T-helper 2 cell treated with Interferon-gamma antibody and Interleukin-4, amounts not matched to agents 5 μg/mL and 100 μg/mL, for 36 hours (primary cell): ENCODE data around the gene BAIAP2.

Experiments
- DNase-seq: peaks from one replicate; pipeline ENCODE4 v3.0.0; 2021; ENCODE audit warnings: low spot score
- H3K27ac Mint-ChIP-seq: one replicate; pipeline ENCODE4 v1.8.0; 2021; ENCODE audit warnings: mild to moderate bottlenecking, mixed read lengths
- H3K27me3 Mint-ChIP-seq: one replicate; pipeline ENCODE4 v1.8.0; 2021; ENCODE audit warnings: low read depth, mixed read lengths
- H3K36me3 Mint-ChIP-seq: one replicate; pipeline ENCODE4 v1.8.0; 2021; ENCODE audit warnings: low read depth, mixed read lengths
- H3K4me1 Mint-ChIP-seq: one replicate; pipeline ENCODE4 v1.8.0; 2021; ENCODE audit warnings: low read depth, mixed read lengths
- H3K4me3 Mint-ChIP-seq: one replicate; pipeline ENCODE4 v1.8.0; 2022; ENCODE audit warnings: mild to moderate bottlenecking, moderate library complexity, mixed read lengths
- H3K9me3 Mint-ChIP-seq: one replicate; pipeline ENCODE4 v1.8.0; 2021; ENCODE audit warnings: mixed read lengths

The BAIAP2 gene

DNA sequence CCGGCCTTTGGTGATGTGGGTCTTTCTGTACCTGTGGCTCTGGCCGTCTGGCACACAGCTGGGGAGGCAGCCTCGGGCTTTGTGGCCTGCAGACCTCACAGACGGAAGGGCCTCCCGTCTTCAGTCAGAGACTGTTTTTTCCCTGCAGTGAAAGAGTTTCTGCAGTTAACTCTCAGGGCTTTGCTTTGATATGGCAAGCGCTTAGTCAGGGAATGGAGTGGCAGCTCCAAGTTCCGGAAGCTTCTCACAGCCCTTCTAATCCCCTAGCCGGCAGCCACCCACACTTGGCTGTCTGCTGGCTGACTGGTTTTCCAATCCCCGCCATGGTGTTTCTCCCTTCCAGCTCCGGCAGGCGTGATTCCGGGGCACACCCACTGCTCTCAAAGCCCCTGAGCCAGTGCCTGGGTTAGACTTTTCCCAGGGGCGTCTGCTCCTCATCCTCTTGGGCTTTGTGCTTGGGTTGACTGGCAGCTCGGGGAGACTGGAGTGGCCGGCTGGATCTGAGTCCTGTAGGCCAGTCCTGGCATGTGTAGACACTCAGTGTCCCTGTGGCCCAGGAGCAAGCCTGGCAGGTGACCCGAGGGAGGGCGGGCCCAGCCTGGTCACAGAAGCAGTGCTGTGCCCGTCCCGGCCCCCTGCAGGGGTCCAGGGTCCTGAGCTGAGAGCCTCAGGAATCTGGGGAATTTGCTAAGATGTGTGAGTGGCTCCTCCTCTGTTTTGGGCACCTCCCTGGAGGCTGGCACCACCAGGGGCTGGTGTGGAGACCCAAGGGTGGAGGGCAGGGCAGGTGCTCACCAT lies 29.9 kb downstream of the BAIAP2 start:
- H3K4me3 Mint-ChIP-seq: no peak overlapping the region
- no peak for DNase-seq
- H3K27me3 Mint-ChIP-seq: no peaks in the 10 kb centered on the region
- H3K27ac Mint-ChIP-seq: no peak overlapping the region
- no peaks in the 10 kb centered on the region for H3K9me3 Mint-ChIP-seq
- H3K4me1 Mint-ChIP-seq: no peaks in the 10 kb centered on the region
- no peaks in the 10 kb centered on the region for H3K36me3 Mint-ChIP-seq

DNA sequence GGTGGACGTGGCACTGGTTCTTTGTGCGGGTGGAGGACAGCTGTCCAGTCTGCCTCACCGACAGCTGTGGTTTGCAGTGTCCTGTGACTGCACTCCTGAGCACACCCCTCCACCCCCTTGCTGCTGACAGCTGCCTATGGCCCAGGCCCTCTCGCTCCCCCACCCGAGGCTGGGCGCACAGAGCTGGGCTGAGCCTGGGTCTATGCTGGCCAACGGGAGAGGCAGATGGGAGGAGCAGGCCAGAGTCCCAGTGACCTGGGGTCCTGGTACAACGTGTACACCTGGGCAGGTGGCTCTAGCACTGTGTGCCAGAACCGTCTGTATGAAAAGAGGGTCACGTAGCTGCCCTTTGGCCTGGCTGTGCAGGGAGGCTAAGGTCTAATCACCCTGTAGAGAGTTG lies 30.5 kb downstream of the BAIAP2 start:
- Mint-ChIP-seq H3K4me1 (no peaks in the 10 kb centered on the region), H3K36me3 (no peaks in the 10 kb centered on the region)

DNA sequence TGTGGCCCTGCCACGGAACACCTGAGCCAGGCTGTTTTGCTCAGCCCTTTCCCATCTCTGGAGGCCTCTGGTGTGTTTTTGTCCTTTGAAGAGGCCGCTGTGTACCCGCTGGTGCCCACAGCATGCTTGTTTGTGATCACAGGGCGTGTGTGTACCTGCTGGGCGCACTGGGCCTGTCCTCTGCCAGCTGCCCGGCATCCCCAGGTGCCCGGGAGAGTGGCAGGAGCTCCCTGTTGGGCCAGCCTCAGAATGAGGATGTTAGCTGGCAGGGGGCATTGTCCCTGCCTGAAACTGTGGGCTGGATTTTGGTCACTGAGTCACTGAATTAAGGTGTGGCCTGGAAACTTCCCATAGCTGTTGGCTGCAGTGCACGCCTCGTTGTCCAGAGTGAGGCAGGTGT lies 31.1 kb downstream of the BAIAP2 start:
- no peaks in the 10 kb centered on the region for H3K4me1 Mint-ChIP-seq

More for the DNA sequence above, 30.5 kb downstream of the BAIAP2 start:
- Mint-ChIP-seq H3K27ac (no peak overlapping the region), H3K9me3 (no peaks in the 10 kb centered on the region), H3K27me3 (no peaks in the 10 kb centered on the region), H3K4me3 (no peak overlapping the region)
- DNase-seq: no peak

DNA sequence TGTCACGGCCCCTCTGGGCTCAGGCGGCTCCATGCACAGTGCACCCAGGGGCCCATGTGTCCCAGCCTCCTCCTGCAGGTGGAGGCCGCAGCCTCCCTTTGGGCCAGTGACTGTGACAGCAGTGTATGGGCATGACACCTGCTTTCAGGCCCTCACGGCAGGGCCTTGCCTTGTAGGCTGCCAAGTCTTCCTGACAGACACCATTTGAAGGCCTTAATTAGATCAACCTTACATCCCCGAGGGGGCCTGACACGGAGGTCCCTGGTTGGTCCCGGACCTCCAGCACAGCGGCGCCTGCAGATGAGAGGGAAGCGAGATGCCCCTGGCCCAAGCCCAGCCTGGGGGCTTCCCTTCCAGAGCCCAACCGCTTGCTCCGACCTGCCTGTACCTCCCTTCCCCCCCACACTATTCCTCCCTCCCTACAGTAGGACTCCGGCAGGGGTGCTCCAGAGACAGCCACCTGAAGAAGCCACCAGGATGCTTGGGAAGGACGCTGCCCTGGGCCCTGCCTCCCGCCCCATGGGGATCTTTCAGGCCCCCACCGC lies 31.9 kb downstream of the BAIAP2 start:
- Mint-ChIP-seq H3K27ac (no peak overlapping the region), H3K4me1 (no peaks in the 10 kb centered on the region), H3K4me3 (no peak overlapping the region), H3K27me3 (no peaks in the 10 kb centered on the region), H3K9me3 (no peaks in the 10 kb centered on the region), H3K36me3 (no peaks in the 10 kb centered on the region)
- DNase-seq: no peak

More for the DNA sequence above, 31.1 kb downstream of the BAIAP2 start:
- Mint-ChIP-seq H3K27me3 (no peaks in the 10 kb centered on the region), H3K36me3 (no peaks in the 10 kb centered on the region), H3K27ac (no peak overlapping the region), H3K9me3 (no peaks in the 10 kb centered on the region), H3K4me3 (no peak overlapping the region)
- DNase-seq: no peak

DNA sequence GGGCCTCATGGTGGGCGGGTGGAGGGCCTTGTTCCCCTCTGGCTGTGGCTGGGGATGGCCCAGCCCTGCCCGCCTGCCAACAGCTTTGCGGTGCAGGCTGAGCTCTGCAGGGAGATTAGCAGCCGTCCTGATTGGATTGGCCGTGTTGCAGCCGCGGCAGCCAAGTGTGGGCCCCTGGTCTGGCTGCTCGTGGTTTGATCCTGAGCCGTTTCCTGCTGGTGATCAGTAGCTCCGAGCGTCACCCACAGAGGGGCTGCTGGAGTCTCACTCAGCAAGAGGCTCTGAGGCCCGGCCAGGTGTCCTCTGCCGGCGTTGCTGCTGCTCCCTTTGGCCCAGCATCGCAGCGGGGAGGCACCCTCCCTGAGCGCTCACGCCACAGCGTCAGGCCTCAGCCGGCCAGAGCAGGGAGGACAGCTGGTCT lies 32.5 kb downstream of the BAIAP2 start:
- Mint-ChIP-seq H3K4me1 (no peaks in the 10 kb centered on the region), H3K4me3 (no peak overlapping the region), H3K36me3 (no peaks in the 10 kb centered on the region), H3K9me3 (no peaks in the 10 kb centered on the region), H3K27me3 (no peaks in the 10 kb centered on the region), H3K27ac (no peak overlapping the region)
- DNase-seq: no peak

DNA sequence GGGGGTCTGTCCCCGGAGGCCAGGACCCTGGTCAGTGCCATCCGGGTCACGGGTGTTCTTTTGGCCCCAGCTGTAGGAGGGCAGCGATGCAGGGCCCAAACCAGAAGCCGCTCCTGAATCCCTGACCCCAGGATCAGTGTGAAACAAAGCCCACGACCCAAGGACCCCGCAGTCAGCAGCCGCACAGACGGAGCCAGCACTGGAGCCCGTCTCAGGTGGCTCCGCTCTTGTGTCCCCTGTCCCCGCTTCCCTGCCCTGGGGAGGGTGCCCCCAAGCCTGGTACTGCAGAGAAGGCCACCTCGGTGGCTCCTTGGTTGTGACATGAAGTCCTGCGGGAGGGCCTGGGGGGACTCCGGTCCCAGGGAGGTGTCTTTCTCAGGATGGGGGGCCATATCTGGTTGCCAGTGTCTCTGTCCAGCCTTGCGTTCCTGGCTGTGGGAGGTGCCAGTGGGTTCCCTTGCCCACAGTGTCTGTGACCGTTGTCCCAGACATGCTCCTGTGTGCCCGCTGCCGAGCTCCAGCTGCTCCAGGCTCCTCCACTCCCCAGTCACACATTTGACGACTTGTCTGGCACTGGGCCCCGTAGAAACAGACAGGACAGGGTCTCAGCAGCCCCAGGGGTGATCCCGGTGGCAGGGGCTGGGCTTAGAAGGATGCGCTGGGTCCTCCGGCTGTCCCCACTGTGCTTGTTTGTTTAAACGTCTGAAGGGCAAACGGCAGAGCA lies 33.6 kb downstream of the BAIAP2 start:
- H3K4me1 Mint-ChIP-seq: no peaks in the 10 kb centered on the region
- no peak overlapping the region for H3K27ac Mint-ChIP-seq
- H3K36me3 Mint-ChIP-seq: no peaks in the 10 kb centered on the region
- no peaks in the 10 kb centered on the region for H3K27me3 Mint-ChIP-seq
- no peak overlapping the region for H3K4me3 Mint-ChIP-seq
- H3K9me3 Mint-ChIP-seq: no peaks in the 10 kb centered on the region
- DNase-seq: no peak

DNA sequence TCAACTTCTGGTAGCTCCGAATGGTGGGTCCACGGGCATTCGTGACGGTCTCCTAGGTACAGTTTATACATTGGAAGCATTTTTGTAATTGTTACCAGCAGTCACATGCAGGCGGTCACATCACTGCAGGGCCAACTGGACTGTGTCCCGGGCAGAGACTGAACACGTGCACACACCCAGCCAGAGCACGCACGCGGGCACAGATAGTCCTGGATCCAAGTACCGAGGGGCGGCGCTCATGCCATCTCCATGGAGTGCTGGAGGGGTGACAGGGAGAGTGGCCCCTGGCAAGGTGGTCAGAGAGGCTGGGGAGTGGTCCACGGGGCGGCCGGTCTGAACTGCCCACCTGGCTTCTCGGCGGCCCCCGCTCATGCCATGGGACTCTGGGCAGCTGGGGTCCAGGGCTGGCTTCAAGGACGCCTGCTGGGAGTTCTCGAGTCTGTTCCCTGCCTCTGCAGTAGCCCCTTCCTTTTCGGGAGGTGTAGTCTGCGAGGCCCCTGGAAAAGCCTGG lies 34.2 kb downstream of the BAIAP2 start:
- Mint-ChIP-seq H3K4me1 (no peaks in the 10 kb centered on the region), H3K9me3 (no peaks in the 10 kb centered on the region), H3K4me3 (no peak overlapping the region), H3K27me3 (no peaks in the 10 kb centered on the region), H3K27ac (no peak overlapping the region), H3K36me3 (no peaks in the 10 kb centered on the region)
- no peak for DNase-seq

DNA sequence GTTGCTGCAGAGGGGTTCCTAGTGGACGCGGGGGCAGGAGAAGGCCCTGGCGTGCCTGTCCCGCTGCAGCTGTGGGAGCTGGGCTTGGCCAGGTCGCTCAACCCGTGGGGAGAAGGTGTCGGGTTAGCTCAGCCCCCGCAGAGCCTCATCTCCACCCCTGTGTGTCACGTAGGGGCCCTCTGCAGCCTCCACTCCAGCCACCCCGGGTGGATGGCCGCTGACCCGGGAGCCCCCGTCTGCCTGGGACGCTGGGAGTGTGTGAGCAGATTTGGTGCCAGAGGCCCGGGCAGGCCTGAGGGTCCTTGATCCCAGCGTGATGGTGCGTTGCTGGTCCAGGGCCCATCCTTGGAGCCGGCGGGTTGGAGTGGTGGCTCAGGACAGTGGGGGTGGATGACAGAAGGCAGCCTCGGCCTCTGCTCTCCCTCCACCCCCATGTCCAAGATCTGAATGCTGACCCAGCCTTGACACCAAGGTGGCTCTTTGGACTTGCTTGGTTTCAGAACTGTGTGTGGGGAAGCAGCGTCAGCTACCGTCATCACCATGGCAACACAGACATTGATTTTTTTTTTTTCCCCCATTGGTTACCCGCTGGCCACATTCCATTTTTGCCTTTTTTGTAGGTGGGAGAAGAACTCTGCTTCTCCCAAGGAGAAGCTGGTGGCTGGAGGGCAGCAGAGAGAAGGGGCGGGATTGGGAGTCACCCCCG lies 35.7 kb downstream of the BAIAP2 start:
- Mint-ChIP-seq H3K36me3 (no peaks in the 10 kb centered on the region), H3K4me3 (no peak overlapping the region), H3K27me3 (no peaks in the 10 kb centered on the region), H3K27ac (no peak overlapping the region), H3K9me3 (no peaks in the 10 kb centered on the region), H3K4me1 (no peaks in the 10 kb centered on the region)
- DNase-seq: no peak

DNA sequence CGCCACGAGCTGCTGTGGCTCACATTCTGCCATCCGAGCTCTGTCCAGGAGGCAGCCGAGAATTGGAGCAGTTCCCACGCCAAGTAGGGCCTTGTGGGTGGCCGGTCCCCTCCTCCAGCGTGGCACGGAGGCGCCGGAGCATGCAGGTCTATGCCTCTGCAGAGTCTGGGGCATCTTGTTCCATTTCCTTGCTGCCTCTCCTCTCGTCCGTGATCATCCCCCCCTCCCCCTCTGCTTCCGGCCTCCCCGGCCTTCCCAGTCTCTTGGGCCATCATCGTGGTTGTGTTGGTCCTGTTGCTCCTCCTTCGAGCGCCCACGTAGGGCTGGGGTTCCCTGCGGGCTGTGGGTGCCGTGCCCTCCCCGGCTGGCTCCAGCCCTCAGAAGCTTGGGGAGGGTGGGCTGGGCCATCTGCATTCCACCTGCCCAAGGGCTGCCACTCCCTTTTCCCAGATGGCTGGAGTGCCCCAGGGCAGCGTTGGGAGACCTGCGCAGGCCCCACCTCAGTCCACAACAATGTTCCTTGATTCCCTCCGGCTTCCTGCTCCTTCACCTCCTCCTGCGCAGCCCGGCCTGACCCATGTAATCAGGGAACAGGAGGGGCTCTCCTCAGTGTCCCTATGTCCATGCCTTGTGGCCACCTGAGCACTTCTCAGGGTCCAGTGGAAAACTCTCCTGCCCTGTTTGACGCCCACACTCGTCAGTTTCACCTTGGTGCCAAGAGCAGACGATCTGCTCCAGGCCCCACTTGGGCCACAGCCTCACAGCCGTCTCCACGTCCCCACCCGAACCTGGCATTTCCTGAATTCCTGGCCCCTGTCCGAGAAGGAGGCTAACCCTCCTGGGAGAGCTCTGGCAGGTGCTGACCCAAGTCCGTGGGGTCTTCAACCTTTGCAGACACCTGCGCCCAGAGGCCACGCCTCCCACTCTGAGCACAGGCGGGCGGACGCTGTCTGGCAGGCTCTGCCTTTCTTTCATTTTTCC lies 37.1 kb downstream of the BAIAP2 start:
- H3K27ac Mint-ChIP-seq: no peak overlapping the region
- no peak overlapping the region for H3K4me3 Mint-ChIP-seq
- no peaks in the 10 kb centered on the region for H3K36me3 Mint-ChIP-seq
- H3K27me3 Mint-ChIP-seq: no peaks in the 10 kb centered on the region
- no peak for DNase-seq
- H3K4me1 Mint-ChIP-seq: no peaks in the 10 kb centered on the region
- no peaks in the 10 kb centered on the region for H3K9me3 Mint-ChIP-seq

DNA sequence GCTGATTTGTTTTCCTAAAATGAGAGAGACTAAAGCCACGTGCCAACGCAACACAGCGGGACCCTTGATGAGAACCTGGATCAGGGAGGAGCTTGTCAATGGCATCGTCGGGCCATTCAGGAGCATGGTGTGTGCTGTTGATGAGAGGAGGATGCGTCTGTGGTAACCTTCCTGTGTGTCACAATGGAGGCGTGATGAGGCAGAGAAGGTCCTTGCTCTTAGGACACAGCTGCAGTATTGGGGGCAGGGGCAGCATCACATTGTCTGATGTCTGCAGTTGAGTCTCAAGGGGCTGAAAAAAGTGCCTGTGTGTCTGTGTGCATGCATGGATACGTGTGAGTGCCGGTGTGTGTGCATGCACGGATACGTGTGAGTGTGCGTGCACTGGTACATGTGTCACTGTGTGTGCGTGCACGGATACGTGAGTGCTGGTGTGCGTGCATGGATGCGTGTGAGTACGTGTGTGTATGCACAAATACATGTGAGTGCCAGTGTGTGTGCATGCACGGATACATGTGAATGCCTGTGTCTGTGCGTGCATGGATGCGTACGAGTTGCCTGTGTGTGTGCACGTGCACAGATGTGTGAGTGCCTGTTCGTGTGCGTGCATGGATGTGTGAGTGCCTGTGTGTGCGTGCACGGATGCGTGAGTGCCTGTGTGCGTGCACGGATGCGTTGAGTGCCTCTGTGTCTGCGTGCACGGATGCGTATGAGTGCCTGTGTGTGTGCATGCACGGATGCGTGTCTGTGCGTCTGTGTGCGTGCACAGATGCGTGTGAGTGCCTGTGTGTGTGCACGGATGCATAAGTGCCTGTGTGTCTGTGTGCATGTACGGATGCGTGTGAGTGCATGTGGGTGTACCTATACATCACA lies 39.3 kb downstream of the BAIAP2 start:
- Mint-ChIP-seq H3K4me3 (no peak overlapping the region), H3K27me3 (no peaks in the 10 kb centered on the region), H3K4me1 (no peaks in the 10 kb centered on the region), H3K9me3 (no peaks in the 10 kb centered on the region), H3K36me3 (no peaks in the 10 kb centered on the region), H3K27ac (no peak overlapping the region)
- no peak for DNase-seq

DNA sequence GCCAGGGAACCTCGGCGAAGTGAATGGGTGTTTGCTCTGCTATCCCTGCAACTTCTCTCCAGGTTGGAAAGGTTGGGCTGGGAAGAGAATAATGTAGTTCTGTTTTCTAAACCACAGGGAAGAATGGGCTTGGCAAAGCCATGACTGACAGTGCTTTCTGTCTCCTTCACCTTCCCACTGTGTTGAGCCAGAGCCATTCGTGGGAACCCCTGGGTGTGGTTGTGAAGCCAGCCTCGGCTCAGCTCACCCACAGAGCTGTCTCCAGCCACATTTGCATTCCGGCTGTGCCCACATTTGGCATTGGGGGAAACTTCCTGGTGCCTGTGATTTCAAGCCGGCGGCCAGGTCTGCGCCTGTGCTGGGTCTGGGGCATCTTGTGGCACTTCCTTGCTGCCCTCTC lies 39.9 kb downstream of the BAIAP2 start:
- Mint-ChIP-seq H3K36me3 (no peaks in the 10 kb centered on the region), H3K27ac (no peak overlapping the region), H3K4me1 (no peaks in the 10 kb centered on the region), H3K4me3 (no peak overlapping the region), H3K27me3 (no peaks in the 10 kb centered on the region), H3K9me3 (no peaks in the 10 kb centered on the region)
- no peak for DNase-seq

DNA sequence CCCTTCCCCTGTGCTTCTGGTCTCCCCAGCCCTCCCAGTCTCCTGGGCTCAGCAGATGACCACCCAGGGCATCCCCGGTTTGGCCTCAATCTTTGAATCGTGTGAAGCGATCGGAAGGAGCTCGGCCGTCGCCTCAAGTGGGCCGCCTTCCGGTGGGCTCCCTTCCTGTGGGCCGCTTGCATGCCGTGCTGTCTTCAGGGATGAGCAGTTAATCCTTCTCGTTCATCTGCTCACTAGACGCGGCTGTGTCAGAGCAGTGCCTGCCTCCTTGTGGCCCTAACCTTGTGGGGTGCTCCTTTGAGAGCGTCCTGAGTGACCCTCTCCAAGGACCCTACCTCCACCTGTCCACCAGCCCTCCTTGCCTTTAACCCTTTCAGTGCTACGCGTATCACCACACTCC lies 40.4 kb downstream of the BAIAP2 start:
- no peak overlapping the region for H3K4me3 Mint-ChIP-seq
- no peaks in the 10 kb centered on the region for H3K4me1 Mint-ChIP-seq

More for the DNA sequence above, 40.4 kb downstream of the BAIAP2 start:
- DNase-seq: no peak
- Mint-ChIP-seq H3K36me3 (no peaks in the 10 kb centered on the region), H3K9me3 (no peaks in the 10 kb centered on the region), H3K27ac (no peak overlapping the region), H3K27me3 (no peaks in the 10 kb centered on the region)
